OCI-M2 (cell line): ENCODE data around the gene ZER1.
"Not testable (repeated sequence)": the region's sequence is repeated elsewhere in the genome, so short reads cannot be mapped to it uniquely, and the experiment has no call there.

Source experiments
- DNase-seq: peaks from one replicate; lab custom pipeline; 2025; ENCODE audit not compliant: unreplicated experiment; lab: John Stamatoyannopoulos, UW

Gene ZER1

GRCh38 chr9:128771745-128772519, at the start of gene ZER1:
ZER1 (minus strand) TSS chr9:128771927; CDS start chr9:128755565, 16,362 bp downstream.
- DNase-seq = peak; percentile 27

DNA sequence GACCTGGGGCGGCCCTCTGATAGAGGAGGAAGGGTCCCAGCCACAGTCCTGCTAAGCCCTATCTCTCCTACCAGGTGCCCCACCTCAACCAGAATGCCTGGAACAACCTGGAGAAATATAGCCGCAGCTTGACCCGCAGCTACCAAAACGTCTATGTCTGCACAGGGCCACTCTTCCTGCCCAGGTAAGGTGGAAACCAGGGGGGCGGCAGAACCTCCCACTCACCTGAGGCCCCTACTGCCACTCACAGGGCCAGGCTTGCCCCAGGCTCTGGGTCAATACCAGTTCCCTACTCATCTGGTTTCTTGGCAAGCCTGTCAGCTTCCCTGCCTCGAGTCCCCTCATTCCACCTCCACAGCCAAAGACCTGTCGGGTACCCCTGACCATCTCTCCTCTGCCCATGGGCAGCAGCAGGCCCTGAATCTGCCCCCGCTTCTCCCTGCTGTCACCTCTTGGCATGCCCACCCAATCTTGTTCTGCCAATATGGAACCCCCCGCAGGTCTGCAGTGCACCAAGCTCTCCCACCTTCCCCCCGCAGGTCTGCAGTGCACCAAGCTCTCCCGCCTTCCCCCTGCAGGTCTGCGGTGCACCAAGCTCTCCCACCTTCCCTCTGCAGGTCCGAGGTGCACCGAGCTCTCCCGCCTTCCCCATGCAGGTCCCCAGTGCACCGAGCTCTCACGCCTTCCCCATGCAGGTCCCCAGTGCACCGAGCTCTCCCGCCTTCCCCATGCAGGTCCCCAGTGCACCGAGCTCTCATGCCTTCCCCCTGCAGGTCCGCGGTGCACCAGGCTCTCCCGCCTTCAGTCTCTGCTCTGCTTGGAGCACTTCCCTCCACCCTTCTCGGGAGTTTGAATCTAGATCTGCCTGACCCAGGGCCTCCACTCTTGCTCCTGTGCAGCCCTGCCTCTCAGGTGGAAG, 49.2 kb upstream of the ZER1 start:
- DNase-seq = no peak

GRCh38 chr9:128819716-128820664, 48.3 kb upstream of the ZER1 start:
- no peak for DNase-seq

- DNase-seq = no peak
Measured at GRCh38 chr9:128818839-128819715, 47.4 kb upstream of the ZER1 start.

DNA sequence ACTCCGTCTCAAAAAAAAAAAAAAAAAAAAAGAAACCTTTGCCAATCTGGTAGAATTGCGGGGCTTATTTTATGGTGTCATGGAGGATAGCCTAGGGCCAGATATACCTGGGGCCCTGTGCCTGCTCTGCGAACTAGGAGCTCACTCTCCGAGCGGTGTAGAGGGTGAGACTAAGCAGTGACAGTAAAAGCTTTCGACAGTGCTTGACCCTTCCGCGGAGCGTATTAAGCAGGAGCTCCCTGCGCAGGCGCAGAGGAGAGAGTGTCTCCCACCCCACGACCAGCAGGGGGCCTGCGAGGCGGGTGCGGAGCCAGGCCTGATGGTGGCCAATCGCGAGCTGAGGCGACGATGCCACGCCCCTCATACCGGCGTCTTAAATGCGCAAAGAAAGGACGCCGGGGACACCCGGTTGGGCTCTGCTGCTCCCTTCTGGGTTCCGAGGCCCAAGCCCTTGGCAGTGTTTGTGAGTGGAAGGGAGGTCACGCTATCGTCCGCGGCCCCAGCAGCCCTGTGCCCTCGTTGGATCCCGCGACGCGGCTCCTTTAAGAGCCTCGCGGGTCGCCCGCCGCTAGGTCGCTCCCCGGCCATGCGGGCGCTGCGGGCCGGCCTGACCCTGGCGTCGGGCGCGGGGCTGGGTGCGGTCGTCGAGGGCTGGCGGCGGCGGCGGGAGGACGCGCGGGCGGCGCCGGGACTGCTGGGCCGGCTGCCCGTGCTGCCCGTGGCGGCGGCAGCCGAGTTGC, 46.5 kb upstream of the ZER1 start, which contains the start of gene ENDOG:
Gene ENDOG (plus strand): TSS at position 402 of the 740 bp plus-strand sequence. CDS start 185 bp downstream, at position 587.
- peak; percentile 79 for DNase-seq

DNA sequence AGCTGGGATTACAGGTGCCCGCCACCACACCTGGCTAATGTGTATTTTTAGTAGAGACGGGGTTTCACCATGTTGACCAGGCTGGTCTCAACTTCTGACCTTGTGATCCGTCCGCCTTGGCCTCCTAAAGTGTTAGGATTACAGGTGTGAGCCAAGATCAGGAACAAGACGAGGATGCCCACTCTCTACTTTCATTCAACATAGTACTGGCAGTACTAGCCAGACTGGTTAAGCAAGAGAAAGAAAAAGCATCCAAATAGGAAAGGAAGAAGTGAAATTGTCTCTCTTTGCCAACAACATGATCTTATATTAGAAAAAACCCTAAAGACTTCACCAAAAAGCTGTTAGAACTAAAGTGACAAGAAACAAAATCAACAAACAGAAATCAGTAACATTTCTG, 39.1 kb upstream of the ZER1 start:
- no peak for DNase-seq

GRCh38 chr9:128809831-128810230, 38.1 kb upstream of the ZER1 start:
- DNase-seq = no peak

- no peak for DNase-seq
Measured at GRCh38 chr9:128809036-128809599, 37.4 kb upstream of the ZER1 start.

DNA sequence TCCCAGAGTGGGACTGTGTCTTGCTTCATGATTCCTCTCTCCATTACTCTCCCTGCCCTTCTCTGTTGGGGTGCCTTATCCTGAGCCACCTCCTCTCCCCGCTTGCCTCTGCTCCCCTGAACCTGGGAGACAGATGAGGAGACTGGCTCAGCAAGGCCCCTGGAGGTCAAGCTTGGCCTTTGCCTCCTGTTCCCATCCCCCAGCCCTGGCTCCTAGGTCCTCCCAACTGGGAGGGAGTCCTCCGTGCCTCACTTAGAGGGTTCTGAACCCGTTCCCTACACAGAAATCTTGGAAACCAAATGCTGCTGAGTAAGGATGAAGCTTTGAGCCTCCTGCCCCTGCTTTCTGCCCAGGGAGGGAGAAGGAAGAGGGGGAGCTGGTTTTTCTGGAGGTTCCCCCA, 36.8 kb upstream of the ZER1 start:
- DNase-seq = no peak

GRCh38 chr9:128807827-128808226, 36.1 kb upstream of the ZER1 start:
- no peak for DNase-seq

DNA sequence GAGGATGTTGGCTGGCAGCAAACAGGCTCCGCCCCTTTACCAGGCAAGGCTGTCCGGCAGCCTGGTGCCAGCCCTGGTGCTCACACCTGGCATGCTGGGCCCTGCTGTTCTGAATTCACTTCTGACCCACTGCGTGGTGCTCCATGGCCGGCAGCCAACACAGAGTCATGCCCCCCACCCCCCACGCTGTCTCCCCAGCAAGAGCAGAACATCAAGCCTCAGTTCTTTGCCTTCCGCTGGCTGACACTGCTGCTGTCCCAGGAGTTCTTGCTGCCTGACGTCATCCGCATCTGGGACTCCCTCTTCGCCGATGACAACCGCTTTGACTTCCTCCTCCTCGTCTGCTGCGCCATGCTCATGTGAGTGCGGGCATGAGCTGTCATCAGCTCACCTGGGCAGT, 33.9 kb upstream of the ZER1 start:
- DNase-seq = no peak

- no peak for DNase-seq
Measured at GRCh38 chr9:128802482-128802881, 30.8 kb upstream of the ZER1 start.

GRCh38 chr9:128800061-128800460, 28.3 kb upstream of the ZER1 start:
- no peak for DNase-seq

DNA sequence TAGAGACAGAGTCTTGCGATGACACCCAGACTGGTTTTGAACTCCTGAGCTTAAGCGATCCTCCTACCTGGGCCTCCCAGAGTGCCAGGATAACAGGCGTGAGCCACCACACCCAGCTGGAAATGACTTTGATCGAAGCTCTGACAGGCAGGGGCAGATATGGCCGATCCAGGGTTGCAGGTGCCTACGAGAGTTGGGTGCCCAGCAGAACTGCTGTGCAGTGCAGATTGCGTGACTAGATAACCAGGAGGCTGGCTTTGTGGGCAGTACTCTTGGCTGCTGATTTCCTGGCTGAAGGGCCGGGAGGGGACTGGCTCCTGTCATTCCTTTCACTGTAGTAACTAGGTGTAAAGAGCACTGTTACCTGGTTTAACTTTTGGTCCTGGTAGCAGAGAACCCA, 27.2 kb upstream of the ZER1 start:
- no peak for DNase-seq

GRCh38 chr9:128794961-128795360, 23.2 kb upstream of the ZER1 start:
- DNase-seq = not testable (repeated sequence)

- no peak for DNase-seq
Measured at GRCh38 chr9:128792978-128793686, 21.4 kb upstream of the ZER1 start.

DNA sequence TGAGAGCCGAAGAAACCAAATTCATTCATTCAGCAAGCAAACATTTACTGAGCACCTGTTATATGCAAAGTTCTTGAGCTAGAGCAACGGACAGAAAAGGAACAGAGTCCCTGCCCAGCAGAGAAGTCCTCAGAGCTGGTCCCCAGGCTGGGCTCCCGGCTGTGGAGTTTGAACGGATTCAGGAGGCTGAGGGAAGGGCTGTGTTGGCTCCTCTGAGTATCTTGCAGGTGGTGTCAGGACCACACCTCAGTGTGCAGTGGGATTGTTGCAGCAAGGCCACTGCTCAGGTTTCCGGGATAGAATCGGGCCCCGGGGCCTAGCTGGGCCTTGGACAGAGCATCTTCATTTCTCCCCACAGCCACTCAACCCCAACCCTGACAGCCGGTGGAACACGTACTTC, 20.4 kb upstream of the ZER1 start:
- no peak for DNase-seq

GRCh38 chr9:128790536-128790935, 18.8 kb upstream of the ZER1 start:
- no peak for DNase-seq
